IMR-90 (cell line): Measurements from ENCODE around the gene CASS4.

Experiments used
- BHLHE40 ChIP-seq: fragments of 150-350 bp; IDR thresholded peaks from 2 replicates; pipeline ENCODE4 v1.6.1; 2016; ENCODE audit warnings: mild to moderate bottlenecking, low read depth, low read length
- POLR2A ChIP-seq: IDR thresholded peaks from 2 replicates; pipeline ENCODE4 v1.6.1; 2012; ENCODE audit warnings: mild to moderate bottlenecking, low read depth, low read length
- RAD21 ChIP-seq: IDR thresholded peaks from 2 replicates; pipeline ENCODE4 v1.6.1; 2012; ENCODE audit warnings: low read length, improper control_type of control experiment
- RFX5 ChIP-seq: IDR thresholded peaks from 2 replicates; pipeline ENCODE4 v1.8.0; 2012; ENCODE audit warnings: low read depth, mild to moderate bottlenecking, low read length, moderate library complexity
- TF ChIP-seq, protein P1 (sequence below): conservative IDR thresholded peaks from 2 replicates; pipeline ENCODE4 v1.5.1; 2012; ENCODE audit warnings: mild to moderate bottlenecking, low read depth, low read length, improper control_type of control experiment

DNA sequence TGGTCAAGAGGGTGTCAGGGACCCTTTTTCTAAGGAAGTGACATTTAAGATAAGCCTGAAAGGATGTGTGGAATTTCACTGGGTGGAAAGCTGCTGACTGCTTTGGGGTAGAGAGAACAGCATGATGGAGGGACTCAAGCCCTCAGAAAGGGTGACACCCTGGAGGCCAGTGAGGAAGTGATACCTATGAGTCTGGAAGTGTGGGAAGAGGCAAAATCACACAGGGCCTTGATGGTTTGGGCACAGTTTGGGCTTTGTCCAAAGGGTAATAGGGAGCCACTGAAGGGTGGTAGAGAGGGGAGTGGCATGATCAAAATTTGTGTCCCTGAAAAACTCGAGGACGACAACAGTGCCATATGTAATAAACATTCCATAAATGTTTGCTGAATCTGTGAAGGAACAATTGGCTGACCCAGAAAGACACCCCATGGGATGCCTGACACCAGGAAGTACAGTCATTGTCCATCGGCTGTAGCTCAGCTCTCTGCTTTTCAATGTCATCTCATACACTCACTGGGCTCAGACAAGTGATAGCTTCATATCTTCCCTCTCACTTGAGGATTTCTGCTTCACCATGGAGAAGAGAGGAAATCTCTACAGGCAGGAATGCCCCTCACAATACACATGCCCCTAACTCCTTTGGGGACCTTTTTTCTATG lies 21.3 kb downstream of the CASS4 start:
- TF ChIP-seq POLR2A = peak; percentile 54
- TF ChIP-seq, protein P1, sequence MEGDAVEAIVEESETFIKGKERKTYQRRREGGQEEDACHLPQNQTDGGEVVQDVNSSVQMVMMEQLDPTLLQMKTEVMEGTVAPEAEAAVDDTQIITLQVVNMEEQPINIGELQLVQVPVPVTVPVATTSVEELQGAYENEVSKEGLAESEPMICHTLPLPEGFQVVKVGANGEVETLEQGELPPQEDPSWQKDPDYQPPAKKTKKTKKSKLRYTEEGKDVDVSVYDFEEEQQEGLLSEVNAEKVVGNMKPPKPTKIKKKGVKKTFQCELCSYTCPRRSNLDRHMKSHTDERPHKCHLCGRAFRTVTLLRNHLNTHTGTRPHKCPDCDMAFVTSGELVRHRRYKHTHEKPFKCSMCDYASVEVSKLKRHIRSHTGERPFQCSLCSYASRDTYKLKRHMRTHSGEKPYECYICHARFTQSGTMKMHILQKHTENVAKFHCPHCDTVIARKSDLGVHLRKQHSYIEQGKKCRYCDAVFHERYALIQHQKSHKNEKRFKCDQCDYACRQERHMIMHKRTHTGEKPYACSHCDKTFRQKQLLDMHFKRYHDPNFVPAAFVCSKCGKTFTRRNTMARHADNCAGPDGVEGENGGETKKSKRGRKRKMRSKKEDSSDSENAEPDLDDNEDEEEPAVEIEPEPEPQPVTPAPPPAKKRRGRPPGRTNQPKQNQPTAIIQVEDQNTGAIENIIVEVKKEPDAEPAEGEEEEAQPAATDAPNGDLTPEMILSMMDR = no peak
- TF ChIP-seq BHLHE40 = no peak
- no peak for TF ChIP-seq RAD21
- no peak for TF ChIP-seq RFX5
